ENCODE results near the gene TTLL10.

GRCh38 chr1:1210726-1211540, 37.3 kb downstream of the TTLL10 start:
- no peak for TF ChIP-seq CTCF (IDR thresholded peaks at IDR 0.05)
- no peak for TF ChIP-seq POLR2A (IDR thresholded peaks at IDR 0.05)

Data from esophagus squamous epithelium (tissue), 4 donors.